Epithelial cell of esophagus (primary cell): ENCODE data around the gene B3GNT7.

ENCODE experiments used
- DNase-seq: peaks from one replicate; pipeline ENCODE4 v3.0.0; 2010; ENCODE audit warnings: low read depth
- H3K4me3 ChIP-seq: 2 replicates; pipeline ENCODE4 v1.5.1; 2011; ENCODE audit warnings: mild to moderate bottlenecking, low read length, control low read depth
- TF ChIP-seq, protein P1 (sequence below): IDR thresholded peaks from 2 replicates; pipeline ENCODE4 v1.5.1; 2011; ENCODE audit warnings: low read depth, mild to moderate bottlenecking, low read length, control low read depth, inconsistent platforms; ENCODE audit not compliant: insufficient read depth; ENCODE audit errors: missing control alignments

B3GNT7 gene

DNA sequence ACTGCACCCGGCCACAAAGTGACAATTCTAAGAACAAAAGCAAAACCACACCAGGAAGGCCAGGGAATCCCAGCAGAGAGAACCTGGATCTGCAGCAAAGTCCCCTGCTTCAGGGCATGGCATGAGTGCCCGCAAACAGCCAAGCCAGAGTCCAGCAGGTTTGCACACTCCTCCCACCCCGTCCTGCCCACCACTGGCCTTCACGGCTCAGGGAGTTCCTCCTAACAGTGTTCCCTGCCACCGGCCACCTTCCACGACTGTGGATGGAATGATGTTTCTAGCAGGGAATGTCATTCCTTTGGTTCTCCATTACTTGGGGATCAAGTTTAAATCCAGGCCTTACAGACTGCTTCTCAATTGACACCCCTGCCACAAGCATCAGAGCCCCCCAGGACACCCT is 42.0 kb upstream of the B3GNT7 start:
- TF ChIP-seq, protein P1, sequence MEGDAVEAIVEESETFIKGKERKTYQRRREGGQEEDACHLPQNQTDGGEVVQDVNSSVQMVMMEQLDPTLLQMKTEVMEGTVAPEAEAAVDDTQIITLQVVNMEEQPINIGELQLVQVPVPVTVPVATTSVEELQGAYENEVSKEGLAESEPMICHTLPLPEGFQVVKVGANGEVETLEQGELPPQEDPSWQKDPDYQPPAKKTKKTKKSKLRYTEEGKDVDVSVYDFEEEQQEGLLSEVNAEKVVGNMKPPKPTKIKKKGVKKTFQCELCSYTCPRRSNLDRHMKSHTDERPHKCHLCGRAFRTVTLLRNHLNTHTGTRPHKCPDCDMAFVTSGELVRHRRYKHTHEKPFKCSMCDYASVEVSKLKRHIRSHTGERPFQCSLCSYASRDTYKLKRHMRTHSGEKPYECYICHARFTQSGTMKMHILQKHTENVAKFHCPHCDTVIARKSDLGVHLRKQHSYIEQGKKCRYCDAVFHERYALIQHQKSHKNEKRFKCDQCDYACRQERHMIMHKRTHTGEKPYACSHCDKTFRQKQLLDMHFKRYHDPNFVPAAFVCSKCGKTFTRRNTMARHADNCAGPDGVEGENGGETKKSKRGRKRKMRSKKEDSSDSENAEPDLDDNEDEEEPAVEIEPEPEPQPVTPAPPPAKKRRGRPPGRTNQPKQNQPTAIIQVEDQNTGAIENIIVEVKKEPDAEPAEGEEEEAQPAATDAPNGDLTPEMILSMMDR, result no peak
- no peak overlapping the region for H3K4me3 ChIP-seq
- no peak for DNase-seq

DNA sequence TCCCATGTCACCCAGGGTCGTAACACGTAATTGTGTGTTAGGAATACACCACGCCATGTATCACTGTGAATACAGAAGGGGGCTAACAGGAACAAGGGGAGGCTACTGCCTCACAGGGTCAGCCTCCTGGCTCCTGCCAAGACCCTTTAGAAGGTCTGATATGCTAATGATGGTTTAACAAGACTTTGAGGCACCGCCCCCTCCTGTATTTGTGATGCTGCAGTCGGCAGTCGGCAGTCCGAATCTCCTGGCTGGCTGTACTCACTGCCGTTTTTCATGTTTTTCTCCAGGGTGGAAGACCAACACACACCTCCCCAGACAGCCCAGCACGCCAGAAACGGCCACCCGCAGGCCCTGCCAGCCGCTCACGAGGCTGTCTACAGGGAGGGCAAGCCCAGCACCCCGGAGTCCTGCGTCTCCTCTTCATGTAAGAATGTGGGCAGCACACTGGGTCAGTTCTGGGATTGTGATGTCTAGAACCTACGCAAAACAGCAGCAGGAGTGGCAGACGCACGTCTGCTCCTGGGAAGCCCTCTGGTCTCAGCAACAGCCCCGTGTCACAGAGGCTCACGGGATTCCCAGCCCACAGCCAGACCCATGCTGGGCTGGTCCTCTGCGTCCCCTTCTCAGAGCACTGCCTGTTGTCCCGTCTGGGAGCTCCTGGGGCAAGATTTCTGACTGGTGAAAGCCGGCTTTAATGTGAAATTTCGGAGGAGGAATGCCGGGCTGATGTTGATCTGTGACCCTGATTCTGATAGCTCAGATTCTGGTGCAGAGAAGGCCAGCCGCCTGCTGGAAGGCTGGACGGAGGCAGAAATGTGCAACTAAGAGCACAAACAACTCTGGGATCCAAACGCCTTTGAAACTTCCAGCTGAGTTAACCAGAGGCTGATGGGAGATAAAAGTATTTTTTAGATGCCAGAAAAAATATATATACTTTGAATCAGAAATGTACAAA is 39.7 kb upstream of the B3GNT7 start:
- no peak for DNase-seq
- TF ChIP-seq, protein P1, result no peak
- H3K4me3 ChIP-seq, result no peak overlapping the region

DNA sequence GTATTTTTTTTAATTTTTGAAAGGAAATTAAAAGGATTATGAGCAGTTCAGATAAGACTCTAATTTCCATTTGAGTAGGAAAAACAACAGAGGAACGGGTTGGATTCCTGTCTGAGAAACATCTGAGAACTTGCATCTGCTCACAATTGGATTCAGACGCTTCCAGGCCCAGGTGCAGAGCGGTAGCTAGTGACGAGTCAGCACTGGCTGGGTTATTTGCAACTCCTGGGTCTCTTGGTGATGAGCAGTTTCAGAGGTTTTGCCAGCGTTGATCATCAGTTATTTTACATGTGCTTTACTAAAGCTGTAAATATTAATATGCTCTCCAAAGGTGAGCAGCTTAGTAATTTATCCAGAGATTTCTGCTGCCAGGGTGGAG is 39.1 kb upstream of the B3GNT7 start:
- TF ChIP-seq, protein P1, result no peak
- H3K4me3 ChIP-seq, result no peak overlapping the region
- no peak for DNase-seq

DNA sequence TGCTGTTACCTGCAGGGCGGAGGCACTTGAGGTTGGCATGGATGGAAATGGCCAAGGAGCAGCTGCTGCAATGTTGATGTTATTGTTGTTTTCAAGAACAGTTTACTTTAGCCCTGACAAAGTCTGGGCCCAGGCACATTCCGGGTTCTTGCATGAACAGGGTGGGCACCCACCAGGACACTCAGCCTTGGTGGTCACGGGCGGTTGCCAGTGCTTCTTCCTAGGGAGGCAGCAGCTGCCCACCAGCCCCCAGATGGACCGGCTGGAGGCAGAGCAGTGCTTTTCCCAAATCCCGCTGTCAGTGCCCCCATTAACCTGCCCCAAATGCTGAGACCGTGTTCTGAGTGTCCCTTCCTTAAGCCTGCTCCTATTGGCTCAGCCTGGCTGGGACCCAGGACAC is 38.5 kb upstream of the B3GNT7 start:
- TF ChIP-seq, protein P1, result no peak
- no peak overlapping the region for H3K4me3 ChIP-seq
- DNase-seq, result no peak

DNA sequence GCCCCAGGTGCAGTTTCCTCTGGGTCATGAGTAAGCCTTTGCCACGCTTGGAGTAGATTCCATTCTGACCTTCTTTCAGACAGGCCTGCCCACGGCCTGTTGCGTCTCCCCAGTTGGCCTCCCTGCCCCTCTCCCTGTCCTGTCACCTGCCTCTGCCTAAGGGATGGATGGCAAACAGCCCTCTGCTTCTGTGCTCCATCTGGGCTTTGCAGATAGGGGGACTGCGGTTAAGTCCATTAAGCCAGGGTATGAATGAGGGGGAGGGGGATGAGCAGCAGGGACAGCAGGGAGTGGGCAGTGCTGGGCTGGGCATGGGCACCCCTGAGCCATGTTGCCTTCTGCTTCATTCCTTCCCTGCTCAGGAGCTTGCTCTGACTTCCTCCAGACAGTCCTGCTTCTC is 37.6 kb upstream of the B3GNT7 start:
- H3K4me3 ChIP-seq, result no peak overlapping the region
- TF ChIP-seq, protein P1, result no peak
- DNase-seq, result no peak

DNA sequence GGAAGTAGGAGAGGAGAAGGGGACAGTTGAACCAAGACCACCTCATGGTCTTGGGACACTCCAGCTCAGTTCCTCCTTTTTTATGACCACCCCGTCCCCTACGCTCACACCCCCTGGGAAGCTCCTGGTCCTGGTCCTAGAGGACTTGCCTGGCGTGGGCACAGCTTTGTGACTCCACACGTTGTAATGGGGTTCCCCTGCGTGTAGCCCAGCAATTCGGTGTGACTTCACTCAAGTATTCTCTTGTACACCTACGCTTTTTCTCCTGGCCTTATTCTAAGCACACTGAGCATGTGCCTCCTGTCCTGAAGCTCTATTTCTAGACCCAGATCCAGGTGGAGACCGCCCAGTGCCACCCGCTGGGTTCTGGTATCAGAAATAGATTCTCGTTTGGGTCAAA is 36.1 kb upstream of the B3GNT7 start:
- no peak overlapping the region for H3K4me3 ChIP-seq
- DNase-seq, result no peak
- TF ChIP-seq, protein P1, result no peak

DNA sequence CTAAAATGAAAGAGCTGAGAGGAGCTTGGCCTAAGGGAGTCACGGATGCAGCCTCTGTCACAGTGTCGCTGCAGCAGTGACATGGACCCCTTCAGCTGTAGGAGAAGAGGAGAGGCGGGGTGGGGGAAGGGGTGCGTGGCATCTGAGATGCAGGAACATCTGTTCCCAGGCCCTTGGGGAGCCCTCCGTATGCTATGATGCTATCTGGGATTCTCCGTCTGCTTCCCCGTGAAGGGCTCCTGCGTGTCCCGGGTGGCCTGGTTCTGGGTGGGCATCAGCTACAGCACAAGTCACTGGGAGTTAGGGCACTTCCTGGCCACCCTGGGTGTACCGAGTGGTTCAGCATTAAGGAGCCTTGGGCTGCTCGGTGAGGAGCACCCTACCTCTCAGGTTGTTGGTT is 35.6 kb upstream of the B3GNT7 start:
- H3K4me3 ChIP-seq, result no peak overlapping the region
- no peak for DNase-seq
- TF ChIP-seq, protein P1, result no peak
